ENCODE measurements around the gene AQP1.

The AQP1 gene

DNA sequence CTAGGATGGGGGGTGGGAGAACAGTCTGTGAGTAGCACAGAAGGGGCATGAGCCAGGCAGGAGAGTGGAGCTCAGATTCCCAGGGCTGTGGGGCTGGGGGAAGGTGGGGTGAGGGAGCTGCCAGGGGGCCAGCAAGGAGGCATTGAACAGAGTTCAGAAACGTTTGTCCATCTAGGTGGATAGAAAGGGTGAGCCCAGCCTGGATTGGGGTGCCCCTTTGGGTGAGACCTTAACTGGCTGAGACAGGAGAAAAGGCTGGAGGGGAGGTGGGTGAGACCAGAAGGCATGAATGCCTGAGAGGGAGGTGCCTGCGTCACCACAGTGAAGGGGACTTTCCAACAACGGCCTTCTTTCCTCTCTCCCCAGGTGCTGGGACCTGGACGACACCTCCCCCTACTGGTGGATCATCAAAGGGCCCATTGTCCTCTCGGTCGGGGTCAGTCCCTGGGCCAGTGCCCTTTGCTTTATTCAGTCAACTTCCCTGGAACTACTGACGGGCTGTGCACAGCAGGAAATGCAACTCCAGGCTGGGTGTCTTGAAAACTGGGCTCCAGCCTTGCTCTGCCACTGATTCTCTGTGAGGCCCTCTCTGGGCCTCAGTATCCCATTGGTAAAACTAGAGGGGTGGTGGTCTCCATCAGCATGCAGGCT is 63.1 kb downstream of the AQP1 start:
- ChIA-PET POLR2A (no interaction called here), CTCF (interaction anchor here (0.7 to 7.7 kb wide), 4 partner anchors 9 to 176 kb away, joined by 3 to 85 read pairs (median 12); no protein-coding TSS in a partner anchor)
- TF ChIP-seq, protein P1, sequence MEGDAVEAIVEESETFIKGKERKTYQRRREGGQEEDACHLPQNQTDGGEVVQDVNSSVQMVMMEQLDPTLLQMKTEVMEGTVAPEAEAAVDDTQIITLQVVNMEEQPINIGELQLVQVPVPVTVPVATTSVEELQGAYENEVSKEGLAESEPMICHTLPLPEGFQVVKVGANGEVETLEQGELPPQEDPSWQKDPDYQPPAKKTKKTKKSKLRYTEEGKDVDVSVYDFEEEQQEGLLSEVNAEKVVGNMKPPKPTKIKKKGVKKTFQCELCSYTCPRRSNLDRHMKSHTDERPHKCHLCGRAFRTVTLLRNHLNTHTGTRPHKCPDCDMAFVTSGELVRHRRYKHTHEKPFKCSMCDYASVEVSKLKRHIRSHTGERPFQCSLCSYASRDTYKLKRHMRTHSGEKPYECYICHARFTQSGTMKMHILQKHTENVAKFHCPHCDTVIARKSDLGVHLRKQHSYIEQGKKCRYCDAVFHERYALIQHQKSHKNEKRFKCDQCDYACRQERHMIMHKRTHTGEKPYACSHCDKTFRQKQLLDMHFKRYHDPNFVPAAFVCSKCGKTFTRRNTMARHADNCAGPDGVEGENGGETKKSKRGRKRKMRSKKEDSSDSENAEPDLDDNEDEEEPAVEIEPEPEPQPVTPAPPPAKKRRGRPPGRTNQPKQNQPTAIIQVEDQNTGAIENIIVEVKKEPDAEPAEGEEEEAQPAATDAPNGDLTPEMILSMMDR (IDR thresholded peaks at IDR 0.05; ENCODE audit: insufficient read depth, low read length, missing control alignments), result peak; percentile 53
- DNase-seq (ENCODE audit: low read depth, low spot score), result no peak
- H3K4me3 ChIP-seq (ENCODE audit: low read depth, low read length), result no peak overlapping the region
